HepG2 (cell line): ENCODE results near the gene DLX1. TPM values are rescaled to one million over a fixed set of nuclear protein-coding genes. Genes with fewer than 3 reads are reported as not detected.

Experiments
- ATRX ChIP-seq: sonication (generic); formaldehyde crosslinking; IDR thresholded peaks from 2 replicates; pipeline ENCODE4 v1.4.0; 2020; ENCODE audit warnings: missing genetic modification reagents, borderline replicate concordance
- CCDC6 ChIP-seq: sonication (generic); formaldehyde crosslinking; IDR thresholded peaks from 2 replicates; pipeline ENCODE4 v1.8.1; 2022; ENCODE audit warnings: mild to moderate bottlenecking, missing genetic modification reagents, moderate library complexity
- DNMT1 ChIP-seq: sonication (generic); formaldehyde crosslinking; IDR thresholded peaks from 2 replicates; pipeline ENCODE4 v1.5.1; 2020; ENCODE audit warnings: mild to moderate bottlenecking, missing genetic modification reagents
- EED ChIP-seq: sonication (generic); formaldehyde crosslinking; IDR thresholded peaks from 2 replicates; pipeline ENCODE4 v1.5.0; 2020; ENCODE audit warnings: mild to moderate bottlenecking, missing genetic modification reagents
- FIP1L1 ChIP-seq: fragments of 200-400 bp; formaldehyde crosslinking; IDR thresholded peaks from 2 replicates; pipeline ENCODE4 v1.6.1; 2018; ENCODE audit warnings: low read depth, mild to moderate bottlenecking, low read length, moderate library complexity, borderline replicate concordance; ENCODE audit not compliant: insufficient read depth
- FOXM1 ChIP-seq: sonication (generic); formaldehyde crosslinking; IDR thresholded peaks from 2 replicates; pipeline ENCODE4 v1.5.0; 2020; ENCODE audit warnings: missing genetic modification reagents
- KDM1A ChIP-seq: IDR thresholded peaks from 2 replicates; pipeline ENCODE4 v1.6.1; 2016; ENCODE audit warnings: missing compliant biosample characterization
- MATR3 ChIP-seq: sonication (generic); formaldehyde crosslinking; IDR thresholded peaks from 2 replicates; pipeline ENCODE4 v1.4.0; 2020; ENCODE audit warnings: missing genetic modification reagents
- MTF1 ChIP-seq: sonication (generic); formaldehyde crosslinking; IDR thresholded peaks from 2 replicates; pipeline ENCODE4 v1.5.0; 2020; ENCODE audit warnings: missing genetic modification reagents
- NAIF1 ChIP-seq: sonication (generic); formaldehyde crosslinking; IDR thresholded peaks from 2 replicates; pipeline ENCODE4 v1.5.0; 2020; ENCODE audit warnings: mild to moderate bottlenecking, missing genetic modification reagents, borderline replicate concordance
- NCOA5 ChIP-seq: sonication (generic); formaldehyde crosslinking; IDR thresholded peaks from 2 replicates; pipeline ENCODE4 v1.4.0; 2020; ENCODE audit warnings: missing genetic modification reagents
- PCBP1 ChIP-seq: fragments of 200-400 bp; formaldehyde crosslinking; IDR thresholded peaks from 2 replicates; pipeline ENCODE4 v1.6.1; 2017; ENCODE audit warnings: mild to moderate bottlenecking, low read depth, low read length, borderline replicate concordance
- SMYD3 ChIP-seq: sonication (generic); formaldehyde crosslinking; IDR thresholded peaks from 2 replicates; pipeline ENCODE4 v1.8.1; 2023; ENCODE audit warnings: mild to moderate bottlenecking, missing genetic modification reagents
- TAF1 ChIP-seq: sonication (generic); formaldehyde crosslinking; IDR thresholded peaks from 2 replicates; pipeline ENCODE4 v1.4.0; 2020; ENCODE audit warnings: missing genetic modification reagents
- ZNF337 ChIP-seq: sonication (generic); formaldehyde crosslinking; IDR thresholded peaks from 2 replicates; pipeline ENCODE4 v1.5.1; 2020; ENCODE audit warnings: missing genetic modification reagents, low read depth, mild to moderate bottlenecking, borderline replicate concordance
- ZNF382 ChIP-seq: sonication (generic); formaldehyde crosslinking; IDR thresholded peaks from 2 replicates; pipeline ENCODE4 v1.5.0; 2020; ENCODE audit warnings: missing genetic modification reagents, mild to moderate bottlenecking, borderline replicate concordance
- ZNF550 ChIP-seq: sonication (generic); formaldehyde crosslinking; IDR thresholded peaks from 2 replicates; pipeline ENCODE4 v1.4.0; 2020; ENCODE audit warnings: mild to moderate bottlenecking, missing genetic modification reagents, borderline replicate concordance
- ZNF619 ChIP-seq: sonication (generic); formaldehyde crosslinking; IDR thresholded peaks from 2 replicates; pipeline ENCODE4 v1.4.0; 2020; ENCODE audit warnings: mild to moderate bottlenecking, missing genetic modification reagents
- ZNF775 ChIP-seq: sonication (generic); formaldehyde crosslinking; IDR thresholded peaks from 2 replicates; pipeline ENCODE4 v1.4.0; 2020; ENCODE audit warnings: missing genetic modification reagents, mild to moderate bottlenecking, moderate library complexity, borderline replicate concordance
- ZNF841 ChIP-seq: sonication (generic); formaldehyde crosslinking; IDR thresholded peaks from 2 replicates; pipeline ENCODE4 v1.8.1; 2023; ENCODE audit warnings: missing genetic modification reagents, borderline replicate concordance
- polyA plus RNA-seq, 8 experiments: library from polyadenylated mRNA; depleted of rRNA in 3 of 8; stranded (reverse) in 7 of 8; unstranded in 1 of 8; fragments of >200 nt; fragmentation: Illumina TruSeq in 4 of 8; extraction: Trizol in 4 of 8; gene quantifications; 2 replicates each; pipeline versions ENCODE4 v1.2.1 to v1.2.3, GENCODE V29; 2011 to 2016; ENCODE audit warnings: low read depth in 4 of 8, missing spikeins in 1 of 8, mixed read lengths in 1 of 8; ENCODE audit not compliant: insufficient read depth in 1 of 8
- total RNA-seq, 5 experiments: library from RNA; depleted of rRNA; stranded (reverse); fragments of >200 nt; fragmentation: Illumina TruSeq; extraction: Trizol; gene quantifications; 2 replicates each; pipeline ENCODE4 v1.2.3, GENCODE V29; 2016; ENCODE audit warnings: low read depth in 1 of 5
- TF ChIP-seq, protein P1 (sequence below): sonication (generic); formaldehyde crosslinking; IDR thresholded peaks from 2 replicates; pipeline ENCODE4 v1.8.1; 2023; ENCODE audit warnings: missing genetic modification reagents, inconsistent platforms, borderline replicate concordance
- TF ChIP-seq, protein P2 (sequence below): sonication (generic); formaldehyde crosslinking; IDR thresholded peaks from 2 replicates; pipeline ENCODE4 v1.8.0; 2022; ENCODE audit warnings: mild to moderate bottlenecking, missing genetic modification reagents; ENCODE audit not compliant: insufficient replicate concordance
- TF ChIP-seq, protein P3 (sequence below): IDR thresholded peaks from 2 replicates; pipeline ENCODE4 v1.6.1; 2016; ENCODE audit warnings: low read depth, borderline replicate concordance

The DLX1 gene
- total and polyA plus RNA-seq, 2 of the 13 experiments (the other 11 are each of a cell fraction or from before 2014, with no cell fraction given) = 0.18 to 0.86 TPM

DNA sequence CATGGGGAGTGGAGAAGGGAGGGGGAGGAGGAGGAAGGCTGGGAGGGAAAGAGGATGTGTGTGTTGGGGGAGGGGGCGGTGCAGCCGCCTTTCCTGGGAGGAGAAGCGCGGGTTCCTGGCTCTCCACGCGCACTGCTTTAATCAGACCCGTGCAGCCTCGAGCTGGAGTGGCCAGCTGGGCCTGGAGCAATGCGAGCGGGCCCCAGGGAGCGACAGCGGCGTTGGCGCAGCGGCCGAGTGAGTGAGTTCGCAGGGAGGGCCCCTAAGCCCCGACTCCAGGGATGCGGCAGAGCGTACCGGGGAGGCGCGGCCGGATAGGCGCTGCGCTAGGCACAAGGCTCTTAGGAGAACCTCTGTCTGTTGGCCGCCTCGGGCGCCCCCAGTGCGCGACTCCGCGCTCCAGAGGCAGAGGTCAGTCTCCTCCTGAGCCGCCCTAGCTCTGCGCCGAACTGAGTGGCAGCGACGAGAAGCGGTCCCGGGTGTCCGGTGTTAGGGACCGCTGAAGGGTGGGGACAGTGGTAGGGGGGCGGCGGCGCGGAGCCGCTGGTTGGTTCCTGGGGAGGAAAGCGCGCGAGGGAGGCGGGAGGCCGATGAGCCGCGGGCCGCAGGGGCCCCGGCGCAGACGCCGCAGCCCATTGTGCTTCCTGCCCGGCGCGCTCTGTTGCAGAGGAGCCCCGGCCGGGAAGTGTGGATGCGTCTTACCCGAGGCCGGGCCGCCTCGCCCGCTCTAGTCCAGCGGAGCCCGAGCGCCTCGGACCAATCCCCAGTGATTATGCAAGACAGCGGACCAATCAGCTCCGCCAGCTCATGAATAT lies 455 bp upstream of the DLX1 start (continued):
- 0 out of 2 replicates have a peak, but pooled peaks have one; percentile 74 for TF ChIP-seq PCBP1
- no peak for TF ChIP-seq NCOA5 (CRISPR knock-in tag)
- TF ChIP-seq FIP1L1 = 0 out of 2 replicates have a peak, but pooled peaks have one; percentile 23
- TF ChIP-seq ATRX (CRISPR knock-in tag) = no peak
- no peak for TF ChIP-seq ZNF841 (CRISPR knock-in tag)
- TF ChIP-seq, protein P1, sequence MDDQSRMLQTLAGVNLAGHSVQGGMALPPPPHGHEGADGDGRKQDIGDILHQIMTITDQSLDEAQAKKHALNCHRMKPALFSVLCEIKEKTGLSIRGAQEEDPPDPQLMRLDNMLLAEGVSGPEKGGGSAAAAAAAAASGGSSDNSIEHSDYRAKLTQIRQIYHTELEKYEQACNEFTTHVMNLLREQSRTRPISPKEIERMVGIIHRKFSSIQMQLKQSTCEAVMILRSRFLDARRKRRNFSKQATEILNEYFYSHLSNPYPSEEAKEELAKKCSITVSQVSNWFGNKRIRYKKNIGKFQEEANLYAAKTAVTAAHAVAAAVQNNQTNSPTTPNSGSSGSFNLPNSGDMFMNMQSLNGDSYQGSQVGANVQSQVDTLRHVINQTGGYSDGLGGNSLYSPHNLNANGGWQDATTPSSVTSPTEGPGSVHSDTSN = peak; percentile 30; the same call in 1 of the 2 replicates
- TF ChIP-seq NAIF1 (CRISPR knock-in tag) = 0 out of 2 replicates have a peak, but pooled peaks have one; percentile 77
- TF ChIP-seq, protein P2, sequence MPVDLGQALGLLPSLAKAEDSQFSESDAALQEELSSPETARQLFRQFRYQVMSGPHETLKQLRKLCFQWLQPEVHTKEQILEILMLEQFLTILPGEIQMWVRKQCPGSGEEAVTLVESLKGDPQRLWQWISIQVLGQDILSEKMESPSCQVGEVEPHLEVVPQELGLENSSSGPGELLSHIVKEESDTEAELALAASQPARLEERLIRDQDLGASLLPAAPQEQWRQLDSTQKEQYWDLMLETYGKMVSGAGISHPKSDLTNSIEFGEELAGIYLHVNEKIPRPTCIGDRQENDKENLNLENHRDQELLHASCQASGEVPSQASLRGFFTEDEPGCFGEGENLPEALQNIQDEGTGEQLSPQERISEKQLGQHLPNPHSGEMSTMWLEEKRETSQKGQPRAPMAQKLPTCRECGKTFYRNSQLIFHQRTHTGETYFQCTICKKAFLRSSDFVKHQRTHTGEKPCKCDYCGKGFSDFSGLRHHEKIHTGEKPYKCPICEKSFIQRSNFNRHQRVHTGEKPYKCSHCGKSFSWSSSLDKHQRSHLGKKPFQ (CRISPR knock-in tag) = no peak
- TF ChIP-seq, protein P3, sequence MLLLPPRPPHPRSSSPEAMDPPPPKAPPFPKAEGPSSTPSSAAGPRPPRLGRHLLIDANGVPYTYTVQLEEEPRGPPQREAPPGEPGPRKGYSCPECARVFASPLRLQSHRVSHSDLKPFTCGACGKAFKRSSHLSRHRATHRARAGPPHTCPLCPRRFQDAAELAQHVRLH = no peak
- 0 out of 2 replicates have a peak, but pooled peaks have one; percentile 49 for TF ChIP-seq DNMT1 (CRISPR knock-in tag)
- no peak for TF ChIP-seq ZNF550 (CRISPR knock-in tag)
- no peak for TF ChIP-seq ZNF337 (CRISPR knock-in tag)
- no peak for TF ChIP-seq MATR3 (CRISPR knock-in tag)
- no peak for TF ChIP-seq ZNF619 (CRISPR knock-in tag)
- no peak for TF ChIP-seq FOXM1 (CRISPR knock-in tag)
- TF ChIP-seq CCDC6 (CRISPR knock-in tag) = no peak; the same call in 1 of the 2 replicates
- TF ChIP-seq EED = peak; percentile 93
- no peak for TF ChIP-seq ZNF382 (CRISPR knock-in tag)
- no peak for TF ChIP-seq KDM1A (CRISPR knock-in tag)
- peak; percentile 32; the same call in 1 of the 2 replicates for TF ChIP-seq TAF1
- TF ChIP-seq ZNF775 (CRISPR knock-in tag) = 0 out of 2 replicates have a peak, but pooled peaks have one; percentile 36
- TF ChIP-seq SMYD3 (CRISPR knock-in tag) = no peak
- TF ChIP-seq MTF1 (CRISPR knock-in tag) = 0 out of 2 replicates have a peak, but pooled peaks have one; percentile 13
